Large intestine (tissue), 3 donors: Measurements from ENCODE around the gene LDB3. TPM values are rescaled to one million over a fixed set of nuclear protein-coding genes. Genes with fewer than 3 reads are reported as not detected.

Experiments
- DNase-seq, 2 donors: peaks; one replicate each; pipeline versions ENCODE4 v3.0.0 to v3.0.0-alpha.2; 2013
- H3K27ac ChIP-seq: one replicate; pipeline ENCODE4 v1.5.1; 2013; ENCODE audit warnings: low read length
- H3K27me3 ChIP-seq: 2 replicates; pipeline ENCODE4 v1.6.1; 2013; ENCODE audit warnings: low read length; ENCODE audit not compliant: control insufficient read depth, insufficient read depth
- H3K36me3 ChIP-seq: 2 replicates; pipeline ENCODE4 v1.6.1; 2013; ENCODE audit warnings: low read length; ENCODE audit not compliant: control insufficient read depth, insufficient read depth
- H3K4me1 ChIP-seq: one replicate; pipeline ENCODE4 v1.6.1; 2013; ENCODE audit warnings: low read length; ENCODE audit not compliant: control insufficient read depth, insufficient read depth
- H3K4me3 ChIP-seq: one replicate; pipeline ENCODE4 v1.5.1; 2013; ENCODE audit warnings: low read length
- H3K9me3 ChIP-seq: one replicate; pipeline ENCODE4 v1.6.1; 2013; ENCODE audit warnings: mild to moderate bottlenecking, low read depth, low read length, moderate library complexity; ENCODE audit not compliant: control insufficient read depth
- WGBS: methylation state at CpG from one replicate; pipeline ENCODE4 v1.1.5; 2013; ENCODE audit warnings: low lambda C conversion rate; ENCODE audit not compliant: insufficient coverage; 5-methylcytosine and 5-hydroxymethylcytosine counted together
- polyA plus RNA-seq: library from polyadenylated mRNA; unstranded; fragments of 120-200 nt; gene quantifications from one replicate; pipeline ENCODE4 v1.2.1, GENCODE V29; 2013

The LDB3 gene
- polyA plus RNA-seq, 1 donor: 4.0 TPM

GRCh38 chr10:86765548-86765947 is 97.2 kb downstream of the LDB3 start:
- DNase-seq: no peak
- 95% methylated on average over 2 of the region's 2 CpGs for WGBS
- Histone ChIP-seq H3K36me3 (no peaks in the 10 kb centered on the region), H3K27me3 (no peaks in the 10 kb centered on the region), H3K9me3 (no peaks in the 10 kb centered on the region), H3K4me3 (no peak overlapping the region), H3K27ac (no peak overlapping the region), H3K4me1 (no peaks in the 10 kb centered on the region)

- Histone ChIP-seq H3K27ac (no peak overlapping the region), H3K4me1 (no peaks in the 10 kb centered on the region), H3K4me3 (no peak overlapping the region), H3K27me3 (no peaks in the 10 kb centered on the region), H3K9me3 (no peaks in the 10 kb centered on the region), H3K36me3 (no peaks in the 10 kb centered on the region)
- no peak for DNase-seq
- WGBS: 20% methylated on average over 1 of the region's 1 CpG
Observed at GRCh38 chr10:86768412-86769062, 100.2 kb downstream of the LDB3 start.

GRCh38 chr10:86769991-86770390 is 101.7 kb downstream of the LDB3 start:
- no CpG with 5 or more reads among the region's 10 CpGs for WGBS
- H3K36me3 ChIP-seq: no peaks in the 10 kb centered on the region
- DNase-seq: no peak
- no peaks in the 10 kb centered on the region for H3K9me3 ChIP-seq
- no peaks in the 10 kb centered on the region for H3K27me3 ChIP-seq
- H3K4me3 ChIP-seq: no peak overlapping the region
- H3K4me1 ChIP-seq: peaks cover under 1% of the 10 kb centered on the region
- H3K27ac ChIP-seq: no peak overlapping the region

- DNase-seq: no peak
- Histone ChIP-seq H3K27ac (no peak overlapping the region), H3K9me3 (no peaks in the 10 kb centered on the region), H3K36me3 (no peaks in the 10 kb centered on the region), H3K27me3 (no peaks in the 10 kb centered on the region), H3K4me1 (peaks cover 3% of the 10 kb centered on the region), H3K4me3 (no peak overlapping the region)
- WGBS: 100% methylated on average over 1 of the region's 2 CpGs
Observed at GRCh38 chr10:86770412-86770960, 102.2 kb downstream of the LDB3 start.

- Histone ChIP-seq H3K36me3 (no peaks in the 10 kb centered on the region), H3K27ac (no peak overlapping the region), H3K4me1 (peaks cover 3% of the 10 kb centered on the region), H3K27me3 (no peaks in the 10 kb centered on the region), H3K9me3 (no peaks in the 10 kb centered on the region), H3K4me3 (no peak overlapping the region)
- no peak for DNase-seq
- WGBS: 100% methylated on average over 1 of the region's 6 CpGs
Observed at GRCh38 chr10:86773498-86773897, 105.2 kb downstream of the LDB3 start.

GRCh38 chr10:86775056-86775869 is 107.0 kb downstream of the LDB3 start:
- DNase-seq: peak; percentile 52 to 79
- H3K4me1 ChIP-seq: peaks cover 3% of the 10 kb centered on the region

GRCh38 chr10:86775870-86776180 is 107.5 kb downstream of the LDB3 start:
- H3K9me3 ChIP-seq: no peaks in the 10 kb centered on the region
- H3K36me3 ChIP-seq: no peaks in the 10 kb centered on the region
- WGBS: 100% methylated on average over 1 of the region's 3 CpGs
- DNase-seq: no peak
- H3K27ac ChIP-seq: peak overlapping the region; percentile 39
- no peaks in the 10 kb centered on the region for H3K27me3 ChIP-seq
- peaks cover 3% of the 10 kb centered on the region for H3K4me1 ChIP-seq
- H3K4me3 ChIP-seq: no peak overlapping the region

More at GRCh38 chr10:86775056-86775869, 107.0 kb downstream of the LDB3 start:
- Histone ChIP-seq H3K9me3 (no peaks in the 10 kb centered on the region), H3K27me3 (no peaks in the 10 kb centered on the region), H3K4me3 (no peak overlapping the region), H3K36me3 (no peaks in the 10 kb centered on the region), H3K27ac (peak overlapping the region; percentile 39)
- no CpG with 5 or more reads among the region's 6 CpGs for WGBS

GRCh38 chr10:86779220-86780017 is 111.1 kb downstream of the LDB3 start:
- Histone ChIP-seq H3K4me1 (peaks cover 3% of the 10 kb centered on the region), H3K27me3 (no peaks in the 10 kb centered on the region), H3K27ac (no peak overlapping the region), H3K36me3 (no peaks in the 10 kb centered on the region), H3K9me3 (no peaks in the 10 kb centered on the region), H3K4me3 (no peak overlapping the region)
- DNase-seq: no peak
- no CpG with 5 or more reads among the region's 5 CpGs for WGBS

- H3K4me1 ChIP-seq: peaks cover 3% of the 10 kb centered on the region
- H3K27ac ChIP-seq: no peak overlapping the region
Observed at GRCh38 chr10:86782701-86783418, 114.5 kb downstream of the LDB3 start.

GRCh38 chr10:86785037-86785436 is 116.7 kb downstream of the LDB3 start:
- H3K4me3 ChIP-seq: no peak overlapping the region
- no peaks in the 10 kb centered on the region for H3K9me3 ChIP-seq
- H3K27ac ChIP-seq: no peak overlapping the region
- H3K36me3 ChIP-seq: no peaks in the 10 kb centered on the region
- no peak for DNase-seq
- peaks cover 3% of the 10 kb centered on the region for H3K4me1 ChIP-seq
- no CpG with 5 or more reads among the region's 4 CpGs for WGBS
- H3K27me3 ChIP-seq: no peaks in the 10 kb centered on the region

More at GRCh38 chr10:86782701-86783418, 114.5 kb downstream of the LDB3 start:
- no peaks in the 10 kb centered on the region for H3K27me3 ChIP-seq
- no CpG with 5 or more reads among the region's 1 CpG for WGBS
- no peak for DNase-seq
- no peaks in the 10 kb centered on the region for H3K36me3 ChIP-seq
- H3K4me3 ChIP-seq: no peak overlapping the region
- H3K9me3 ChIP-seq: no peaks in the 10 kb centered on the region
